Epidermal melanocyte (primary cell): Measurements from ENCODE around the gene AKAP8L.
A peak's percentile ranks its signal among the peaks of the same experiment; 100 is the strongest.
"Not testable (repeated sequence)": the region's sequence is repeated elsewhere in the genome, so short reads cannot be mapped to it uniquely, and the experiment has no call there.

ENCODE experiments used
- DNase-seq: peaks from one replicate; pipeline ENCODE4 v3.0.0; 2011; ENCODE audit warnings: low spot score; ENCODE audit not compliant: insufficient read length

The AKAP8L gene

DNA sequence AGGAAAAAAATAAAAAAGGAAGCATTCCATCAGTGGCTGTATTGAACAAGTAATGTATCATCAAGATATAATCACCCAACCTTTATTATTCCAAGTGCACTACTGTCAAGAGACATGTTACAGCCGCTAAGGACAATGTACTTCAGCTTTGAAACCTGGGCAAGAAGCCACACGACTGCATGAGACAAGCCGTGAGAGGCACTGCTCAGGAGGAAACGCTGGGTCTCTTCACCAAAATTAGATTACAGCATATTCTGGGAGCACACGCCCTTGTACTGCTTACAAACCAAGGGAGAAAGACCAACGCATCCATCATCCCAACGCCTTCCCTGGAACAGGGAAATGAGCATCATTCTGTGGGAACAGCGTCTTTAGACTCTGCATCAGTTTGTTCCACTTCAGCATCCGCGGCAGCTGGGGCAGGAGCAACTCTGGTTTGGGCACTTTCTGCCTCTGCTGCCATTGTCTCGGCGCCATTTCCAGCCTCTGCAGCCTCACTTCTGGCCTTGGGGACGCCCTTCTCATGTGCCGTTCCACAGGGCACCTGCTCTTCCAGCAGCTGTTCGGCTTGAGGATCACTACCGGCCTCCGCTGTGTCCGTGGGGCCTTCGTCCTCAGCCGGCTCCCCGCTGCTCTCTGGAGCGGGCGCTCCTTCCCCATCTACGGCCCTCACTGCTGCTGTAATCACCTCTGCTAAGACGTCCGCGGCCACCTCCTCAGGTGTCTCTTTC is 64.1 kb downstream of the AKAP8L start:
- no peak for DNase-seq

- DNase-seq, result no peak
Measured at GRCh38 chr19:15353908-15354307, 64.9 kb downstream of the AKAP8L start.

GRCh38 chr19:15352535-15352934 is 66.3 kb downstream of the AKAP8L start:
- DNase-seq, result not testable (repeated sequence)

GRCh38 chr19:15341328-15341727 is 77.5 kb downstream of the AKAP8L start:
- not testable (repeated sequence) for DNase-seq

DNA sequence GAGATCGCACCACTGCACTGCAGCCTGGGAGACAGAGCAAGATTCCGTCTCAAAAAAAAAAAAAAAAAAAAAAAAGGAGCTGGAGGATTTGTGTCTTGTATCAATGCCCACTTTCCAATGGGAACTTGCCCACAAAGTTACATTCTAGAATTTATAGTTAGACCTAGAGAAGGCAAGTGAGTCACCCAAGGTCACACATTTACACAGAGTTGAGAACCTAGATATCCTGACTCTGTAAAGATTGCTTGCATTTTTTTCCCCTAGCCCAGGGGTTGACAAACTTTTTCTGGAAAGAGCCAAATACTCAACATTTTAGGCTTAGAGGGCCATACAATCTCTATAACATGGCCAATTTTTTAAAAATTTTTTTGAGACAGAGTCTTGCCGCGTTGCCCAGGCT is 78.7 kb downstream of the AKAP8L start:
- DNase-seq, result no peak

GRCh38 chr19:15337202-15337601 is 81.6 kb downstream of the AKAP8L start:
- no peak for DNase-seq

- not testable (repeated sequence) for DNase-seq
Measured at GRCh38 chr19:15335992-15336391, 82.8 kb downstream of the AKAP8L start.

GRCh38 chr19:15332311-15332996 is 86.3 kb downstream of the AKAP8L start, which contains the start of gene BRD4:
Gene BRD4, minus strand, starts transcription at chr19:15332539. Its CDS starts 59,440 bp downstream, at chr19:15273099.
- DNase-seq, result peak; percentile 82

DNA sequence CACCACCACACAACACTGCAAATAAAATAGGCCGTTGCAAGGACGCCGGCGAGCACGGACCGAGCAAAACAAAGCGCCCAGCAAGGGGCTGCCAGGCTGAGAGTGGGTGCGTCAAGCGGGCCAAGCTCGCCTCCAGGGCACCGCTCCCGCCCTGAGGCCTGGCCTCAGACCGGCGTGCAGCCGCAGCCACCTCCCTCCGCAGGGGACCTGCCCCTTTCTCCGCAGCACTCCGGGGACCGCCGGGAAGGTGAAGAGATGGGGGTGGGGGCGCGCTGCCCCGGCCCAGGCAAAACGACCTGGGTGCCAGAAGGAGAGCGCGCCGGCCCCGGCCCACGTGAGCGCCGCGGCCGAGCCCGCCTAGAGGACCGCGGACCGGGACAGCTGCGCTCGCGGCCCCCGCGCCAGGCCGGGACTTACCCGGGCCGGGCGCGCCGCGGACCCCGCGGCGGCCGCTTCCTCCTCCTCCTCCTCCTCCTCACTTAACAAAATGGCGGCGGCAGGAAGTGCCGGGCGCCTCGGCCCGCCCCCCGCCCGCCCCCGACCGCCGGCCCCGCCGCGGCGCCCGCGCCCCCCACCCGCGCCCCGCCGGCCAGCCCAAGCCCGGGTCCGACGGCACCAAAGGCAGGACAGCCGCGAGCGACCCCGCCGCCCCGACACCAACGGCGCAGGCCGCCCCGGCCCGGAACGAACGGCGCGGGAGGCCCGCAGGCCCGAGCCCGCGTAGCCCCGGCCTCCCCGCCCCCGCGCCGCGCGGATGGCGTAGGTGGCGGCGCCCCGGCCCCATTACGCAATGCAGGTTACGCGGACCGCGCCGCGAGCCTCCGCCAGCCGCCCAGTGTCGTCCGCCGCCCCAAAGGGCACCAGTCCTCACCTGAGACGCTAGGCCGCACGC is 87.1 kb downstream of the AKAP8L start:
- no peak for DNase-seq

- no peak for DNase-seq
Measured at GRCh38 chr19:15330801-15331418, 87.9 kb downstream of the AKAP8L start.
